Activated CD4-positive, alpha-beta memory T cell treated with anti-CD3 and anti-CD28 coated beads, Interleukin-2, amount 10 ng/mL, durations not matched to agents 7 days and 5 days (primary cell): ENCODE measurements around the gene TTC21A. TPM values are rescaled to one million over a fixed set of nuclear protein-coding genes. Genes with fewer than 3 reads are reported as not detected.

Source experiments
- CTCF ChIA-PET: fragments of 350-600 bp; sonication (Branson Sonifier 250); formaldehyde crosslinking; loops from one replicate; lab custom pipeline; 2021; ENCODE audit warnings: antibody characterized with exemption, inconsistent platforms; lab: Charles Lee
- POLR2A ChIA-PET: fragments of 350-600 bp; sonication (Branson Sonifier 250); formaldehyde crosslinking; loops from one replicate; lab custom pipeline; 2021; ENCODE audit warnings: antibody characterized with exemption; lab: Charles Lee
- DNase-seq: peaks from one replicate; pipeline ENCODE4 v3.0.0-alpha.2; 2020
- H3K27ac Mint-ChIP-seq: one replicate; pipeline ENCODE4 v1.8.0; 2021; ENCODE audit warnings: mild to moderate bottlenecking, mixed read lengths
- H3K27me3 Mint-ChIP-seq: one replicate; pipeline ENCODE4 v1.8.0; 2021; ENCODE audit warnings: mixed read lengths
- H3K36me3 Mint-ChIP-seq: one replicate; pipeline ENCODE4 v1.8.0; 2021; ENCODE audit warnings: low read depth, mixed read lengths
- H3K4me1 Mint-ChIP-seq: one replicate; pipeline ENCODE4 v1.8.0; 2021; ENCODE audit warnings: mixed read lengths
- H3K4me3 Mint-ChIP-seq: one replicate; pipeline ENCODE4 v1.8.0; 2021; ENCODE audit warnings: mild to moderate bottlenecking, mixed read lengths
- H3K9me3 Mint-ChIP-seq: one replicate; pipeline ENCODE4 v1.8.0; 2021; ENCODE audit warnings: mixed read lengths
- total RNA-seq, 2 experiments: library from RNA; stranded (reverse); gene quantifications; one replicate each; pipeline ENCODE4 v1.2.3, GENCODE V29; 2021

TTC21A gene
- total RNA-seq, 2 experiments from 2014 or later, result 11.2 to 12.1 TPM

DNA sequence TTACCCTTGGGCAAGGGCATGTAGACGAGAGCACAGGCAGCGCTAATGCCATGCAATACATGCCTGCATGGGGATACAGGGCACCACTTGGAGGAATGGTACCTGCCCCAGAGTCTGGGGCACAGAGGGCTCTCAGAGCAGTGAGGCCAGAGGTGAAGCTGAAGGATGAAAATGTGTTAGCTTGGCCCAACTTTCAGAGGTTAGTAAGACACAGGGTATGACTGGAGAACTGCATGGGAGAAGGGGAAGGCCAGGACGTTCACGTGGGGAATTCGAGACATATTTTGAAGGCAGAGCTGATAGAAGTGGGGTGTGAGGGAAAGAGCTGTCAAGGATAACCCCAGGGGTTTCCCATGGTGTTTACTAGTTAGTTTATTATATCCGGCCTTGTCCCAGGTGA, 26.3 kb downstream of the TTC21A start:
- peaks cover 6% of the 10 kb centered on the region for H3K4me1 Mint-ChIP-seq
- H3K36me3 Mint-ChIP-seq, result peaks cover 7% of the 10 kb centered on the region
- ChIA-PET POLR2A (interaction anchor here (0.7 to 1.9 kb wide), 4 partner anchors 10 to 28 kb away, joined by 4 to 5 read pairs (median 4); no protein-coding TSS in a partner anchor), CTCF (interaction anchor here (1.1 kb wide), 1 partner anchor 18 kb away, joined by 4 read pairs; no protein-coding TSS in a partner anchor)
- H3K27me3 Mint-ChIP-seq, result no peaks in the 10 kb centered on the region
- no peak overlapping the region for H3K27ac Mint-ChIP-seq
- no peak overlapping the region for H3K4me3 Mint-ChIP-seq
- H3K9me3 Mint-ChIP-seq, result no peaks in the 10 kb centered on the region
- no peak for DNase-seq

DNA sequence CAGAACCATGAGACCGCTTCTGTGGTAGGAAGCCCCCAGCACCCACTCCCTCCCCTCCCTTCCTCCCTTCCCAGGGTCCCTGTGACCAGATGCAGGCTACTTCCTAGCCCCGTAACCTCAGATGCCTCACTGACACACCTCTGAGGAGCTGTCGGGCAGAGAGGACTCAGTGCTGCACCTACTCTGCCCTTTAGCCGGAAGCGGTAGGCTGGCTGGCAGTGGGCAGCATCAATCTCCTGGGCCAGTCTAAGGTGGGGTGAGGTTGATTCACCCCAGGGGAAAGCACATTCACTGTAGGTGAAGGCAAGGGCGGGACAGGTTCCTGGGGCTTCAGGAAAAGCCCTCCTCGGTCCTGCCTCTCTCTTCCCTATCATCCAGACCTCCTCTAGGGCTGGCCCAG, 26.8 kb downstream of the TTC21A start:
- Mint-ChIP-seq H3K4me3 (no peak overlapping the region), H3K4me1 (peaks cover 8% of the 10 kb centered on the region), H3K9me3 (no peaks in the 10 kb centered on the region), H3K36me3 (peaks cover 7% of the 10 kb centered on the region), H3K27ac (no peak overlapping the region), H3K27me3 (no peaks in the 10 kb centered on the region)
- CTCF ChIA-PET, result interaction anchor here (1.1 kb wide), 1 partner anchor 17 kb away, joined by 4 read pairs; no protein-coding TSS in a partner anchor
- POLR2A ChIA-PET, result interaction anchor here (0.7 to 1.9 kb wide), 4 partner anchors 9 to 28 kb away, joined by 4 to 5 read pairs (median 4); no protein-coding TSS in a partner anchor
- no peak for DNase-seq

DNA sequence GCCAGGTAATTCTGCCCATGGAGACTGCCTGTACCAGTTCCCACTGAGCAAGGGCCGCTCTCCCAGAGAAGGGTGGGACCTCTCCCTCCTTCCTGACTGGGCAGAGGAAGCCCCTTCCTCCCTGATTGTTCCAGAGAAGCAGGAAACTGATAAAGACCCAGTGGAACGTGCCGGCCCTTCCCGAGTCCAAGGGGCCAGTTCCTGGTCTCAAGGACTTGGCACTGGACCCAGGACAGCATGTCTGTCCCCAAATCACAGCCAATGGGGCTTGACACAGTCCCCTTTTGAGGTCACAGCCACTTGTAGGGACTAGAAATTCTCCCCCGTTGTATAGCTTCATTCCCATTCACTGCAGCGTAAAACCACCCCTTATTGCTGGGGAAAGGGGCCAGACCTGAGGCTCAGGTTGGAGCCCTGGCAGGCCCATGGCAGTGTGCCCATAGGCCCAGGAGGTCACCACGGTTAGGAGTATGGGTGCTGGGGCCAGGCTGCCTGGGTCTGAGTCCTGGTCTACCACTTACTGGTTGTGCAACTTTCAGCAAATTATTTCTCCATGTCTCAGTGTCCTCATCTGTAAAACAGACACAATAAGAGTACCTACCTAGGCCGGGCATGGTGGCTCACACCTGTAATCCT, 27.8 kb downstream of the TTC21A start:
- ChIA-PET CTCF (no interaction called here), POLR2A (interaction anchor here (1.8 kb wide), 1 partner anchor 12 kb away, joined by 8 read pairs; no protein-coding TSS in a partner anchor)
- H3K4me1 Mint-ChIP-seq, result peaks cover 8% of the 10 kb centered on the region
- H3K27me3 Mint-ChIP-seq, result no peaks in the 10 kb centered on the region
- no peak overlapping the region for H3K4me3 Mint-ChIP-seq
- no peak for DNase-seq
- H3K27ac Mint-ChIP-seq, result no peak overlapping the region
- no peaks in the 10 kb centered on the region for H3K9me3 Mint-ChIP-seq
- peaks cover 9% of the 10 kb centered on the region for H3K36me3 Mint-ChIP-seq

DNA sequence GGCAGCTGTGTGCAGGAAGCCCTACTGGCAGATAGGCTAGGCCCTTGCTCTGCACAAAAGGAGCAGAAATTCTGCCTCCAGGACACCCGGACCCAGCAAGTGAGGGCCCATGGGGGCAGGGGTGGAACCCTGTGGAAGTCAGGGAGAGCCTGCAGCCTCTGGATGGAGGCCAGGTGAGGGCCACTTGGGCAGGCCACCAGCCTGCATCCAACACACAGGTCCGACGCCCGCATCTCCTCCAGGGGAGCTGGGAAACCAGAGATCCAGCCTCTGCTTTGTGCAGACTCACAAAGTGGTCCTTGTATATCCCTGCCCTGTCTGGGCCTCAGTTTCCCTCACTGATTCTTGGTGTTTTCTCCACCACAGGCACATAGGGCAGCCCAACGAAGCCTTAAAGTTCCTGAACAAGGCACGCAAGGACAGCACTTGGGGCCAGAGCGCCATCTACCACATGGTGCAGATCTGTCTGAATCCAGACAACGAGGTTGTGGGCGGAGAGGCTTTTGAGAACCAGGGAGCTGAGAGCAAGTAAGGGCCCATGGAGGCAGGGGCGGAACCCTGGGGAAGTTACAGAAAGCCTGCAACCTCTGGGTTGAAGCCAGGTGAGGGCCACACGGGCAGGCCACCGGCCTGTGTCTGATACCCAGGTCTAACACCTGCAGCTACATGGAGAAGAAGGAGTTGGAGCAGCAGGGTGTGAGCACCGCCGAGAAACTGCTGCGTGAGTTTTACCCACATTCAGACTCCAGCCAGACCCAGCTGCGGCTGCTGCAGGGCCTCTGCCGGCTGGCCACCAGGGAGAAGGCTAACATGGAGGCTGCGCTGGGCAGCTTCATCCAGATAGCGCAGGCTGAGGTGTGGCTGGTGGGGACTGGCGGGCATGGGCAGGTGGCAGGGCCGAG, 29.3 kb downstream of the TTC21A start:
- Mint-ChIP-seq H3K9me3 (no peaks in the 10 kb centered on the region), H3K4me3 (no peak overlapping the region), H3K4me1 (peaks cover 19% of the 10 kb centered on the region), H3K27me3 (no peaks in the 10 kb centered on the region), H3K27ac (no peak overlapping the region), H3K36me3 (peaks cover 22% of the 10 kb centered on the region)
- ChIA-PET POLR2A (interaction anchor here (0.6 to 1.8 kb wide), 3 partner anchors 10 to 21 kb away, joined by 3 to 8 read pairs (median 4); no protein-coding TSS in a partner anchor), CTCF (no interaction called here)
- DNase-seq, result no peak

DNA sequence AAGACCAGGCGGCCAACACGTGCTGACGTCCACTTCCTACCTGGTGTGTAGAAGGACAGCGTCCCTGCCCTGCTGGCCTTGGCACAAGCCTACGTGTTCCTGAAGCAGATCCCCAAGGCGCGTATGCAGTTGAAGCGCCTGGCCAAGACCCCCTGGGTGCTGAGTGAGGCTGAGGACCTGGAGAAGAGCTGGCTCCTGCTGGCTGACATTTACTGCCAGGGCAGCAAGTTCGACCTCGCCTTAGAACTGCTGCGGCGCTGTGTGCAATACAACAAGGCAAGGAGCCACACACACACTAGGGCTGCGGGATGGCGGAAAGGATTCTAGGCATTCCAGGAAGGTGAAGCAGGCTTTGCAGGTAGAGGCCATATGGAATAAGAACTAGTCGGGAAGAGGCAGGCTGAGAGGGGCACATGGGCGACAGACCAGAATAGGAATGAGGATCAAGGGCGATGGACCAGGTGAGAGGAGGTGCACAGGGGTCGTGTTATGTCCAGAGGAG, 30.0 kb downstream of the TTC21A start:
- POLR2A ChIA-PET, result interaction anchor here (0.9 to 1.2 kb wide), 2 partner anchors 9 to 142 kb away, joined by 3 read pairs; partner anchors contain the start of gene CX3CR1

DNA sequence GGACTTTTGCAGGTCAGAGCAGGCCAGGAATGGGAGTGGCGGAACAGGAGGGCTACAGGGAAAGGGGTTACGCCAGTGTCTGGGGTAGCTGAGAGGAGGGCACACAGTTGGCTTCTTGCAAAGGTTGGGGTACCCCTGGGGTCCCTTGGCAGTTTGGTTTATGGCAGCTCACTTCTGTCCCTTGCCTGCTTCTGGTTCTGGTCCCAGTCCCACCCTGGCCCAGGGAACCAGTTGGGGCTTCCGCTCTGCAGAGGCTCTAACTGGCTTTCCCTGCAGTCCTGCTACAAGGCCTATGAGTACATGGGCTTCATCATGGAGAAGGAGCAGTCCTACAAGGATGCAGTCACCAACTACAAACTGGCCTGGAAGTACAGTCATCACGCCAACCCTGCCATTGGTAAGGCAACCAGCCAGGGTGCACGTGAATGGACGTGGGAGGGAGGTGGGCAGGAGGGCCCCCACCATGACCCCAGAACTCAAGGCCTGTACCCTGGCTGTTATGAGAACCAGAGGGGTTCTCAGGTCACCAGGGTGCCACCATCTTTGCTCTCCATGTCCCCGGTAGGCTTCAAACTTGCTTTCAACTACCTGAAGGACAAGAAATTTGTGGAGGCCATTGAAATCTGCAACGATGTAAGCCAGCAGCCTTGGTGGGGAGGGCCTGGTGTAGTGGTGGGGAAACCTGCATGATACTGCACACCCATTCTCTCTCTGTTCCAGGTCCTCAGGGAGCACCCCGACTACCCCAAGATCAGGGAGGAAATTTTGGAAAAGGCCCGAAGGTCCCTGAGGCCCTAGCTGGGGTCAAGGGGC, 30.7 kb downstream of the TTC21A start:
- POLR2A ChIA-PET, result interaction anchor here (0.9 to 1.2 kb wide), 2 partner anchors 9 to 141 kb away, joined by 3 read pairs; partner anchors contain the start of gene CX3CR1
- no peak overlapping the region for H3K27ac Mint-ChIP-seq
- H3K27me3 Mint-ChIP-seq, result no peaks in the 10 kb centered on the region

More for the DNA sequence above, 30.0 kb downstream of the TTC21A start:
- no peak for DNase-seq
- Mint-ChIP-seq H3K27me3 (no peaks in the 10 kb centered on the region), H3K36me3 (peaks cover 29% of the 10 kb centered on the region), H3K27ac (no peak overlapping the region), H3K4me1 (peaks cover 20% of the 10 kb centered on the region), H3K9me3 (no peaks in the 10 kb centered on the region), H3K4me3 (no peak overlapping the region)
- CTCF ChIA-PET, result no interaction called here

DNA sequence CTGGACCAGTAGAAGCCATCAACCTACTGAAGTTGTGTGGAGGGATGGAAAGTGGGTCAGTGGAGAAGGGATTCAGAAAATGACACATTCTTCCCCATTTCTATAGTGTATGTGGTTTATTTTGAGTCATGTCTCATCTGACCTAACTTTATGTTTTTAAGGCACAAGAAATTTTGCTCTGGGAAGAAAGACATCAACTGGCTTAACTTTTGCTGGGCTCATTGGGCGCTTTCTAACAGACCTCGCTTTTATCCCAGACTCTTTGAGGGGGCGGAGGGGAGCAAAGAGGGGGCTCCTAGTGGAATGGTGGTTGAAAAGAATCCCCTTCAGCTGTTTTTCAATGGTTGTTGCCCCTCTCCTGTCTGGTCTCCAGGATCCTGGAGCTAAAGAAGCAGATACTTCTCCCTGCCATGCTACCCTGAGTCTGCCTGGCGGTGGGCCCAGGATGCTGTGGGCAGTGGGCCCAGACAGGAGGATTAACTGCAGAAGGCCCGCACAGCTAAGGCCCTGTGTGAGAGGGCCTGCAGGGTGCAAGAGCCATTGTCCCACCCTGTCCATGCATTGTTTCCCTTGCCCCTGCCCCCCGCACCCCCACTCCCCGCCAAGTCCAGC, 31.4 kb downstream of the TTC21A start:
- CTCF ChIA-PET, result no interaction called here
- POLR2A ChIA-PET, result no interaction called here
- peaks cover 23% of the 10 kb centered on the region for H3K4me1 Mint-ChIP-seq
- no peak for DNase-seq
- H3K27ac Mint-ChIP-seq, result no peak overlapping the region
- H3K9me3 Mint-ChIP-seq, result no peaks in the 10 kb centered on the region
- H3K36me3 Mint-ChIP-seq, result peaks cover 44% of the 10 kb centered on the region
- H3K27me3 Mint-ChIP-seq, result no peaks in the 10 kb centered on the region
- H3K4me3 Mint-ChIP-seq, result no peak overlapping the region

More for the DNA sequence above, 30.7 kb downstream of the TTC21A start:
- CTCF ChIA-PET, result no interaction called here
- Mint-ChIP-seq H3K4me3 (no peak overlapping the region), H3K4me1 (peaks cover 23% of the 10 kb centered on the region), H3K9me3 (no peaks in the 10 kb centered on the region), H3K36me3 (peaks cover 36% of the 10 kb centered on the region)
- DNase-seq, result no peak

DNA sequence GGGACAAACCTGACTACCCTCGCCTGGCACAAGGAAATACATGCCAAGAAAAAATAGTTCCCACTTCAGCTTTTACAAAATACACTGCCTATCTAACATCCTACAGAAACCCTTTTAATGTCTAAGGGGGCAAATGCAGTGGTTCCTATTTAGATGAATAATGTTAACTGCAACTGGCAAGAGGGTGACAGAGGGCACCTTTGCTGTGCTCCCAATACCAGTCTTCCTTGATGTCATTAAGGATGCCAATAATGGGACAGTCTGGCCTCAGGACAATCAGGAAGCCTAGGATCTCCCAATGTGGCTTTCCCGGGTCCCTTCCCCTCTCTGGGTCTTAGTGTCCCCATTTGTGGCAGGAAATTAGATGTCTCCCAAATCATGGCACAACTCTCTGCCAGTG, 32.0 kb downstream of the TTC21A start:
- H3K36me3 Mint-ChIP-seq, result peaks cover 49% of the 10 kb centered on the region
- H3K27me3 Mint-ChIP-seq, result no peaks in the 10 kb centered on the region
- H3K9me3 Mint-ChIP-seq, result no peaks in the 10 kb centered on the region
- ChIA-PET POLR2A (no interaction called here), CTCF (no interaction called here)
- H3K4me1 Mint-ChIP-seq, result peaks cover 24% of the 10 kb centered on the region
- H3K4me3 Mint-ChIP-seq, result no peak overlapping the region
- H3K27ac Mint-ChIP-seq, result no peak overlapping the region
- DNase-seq, result no peak

DNA sequence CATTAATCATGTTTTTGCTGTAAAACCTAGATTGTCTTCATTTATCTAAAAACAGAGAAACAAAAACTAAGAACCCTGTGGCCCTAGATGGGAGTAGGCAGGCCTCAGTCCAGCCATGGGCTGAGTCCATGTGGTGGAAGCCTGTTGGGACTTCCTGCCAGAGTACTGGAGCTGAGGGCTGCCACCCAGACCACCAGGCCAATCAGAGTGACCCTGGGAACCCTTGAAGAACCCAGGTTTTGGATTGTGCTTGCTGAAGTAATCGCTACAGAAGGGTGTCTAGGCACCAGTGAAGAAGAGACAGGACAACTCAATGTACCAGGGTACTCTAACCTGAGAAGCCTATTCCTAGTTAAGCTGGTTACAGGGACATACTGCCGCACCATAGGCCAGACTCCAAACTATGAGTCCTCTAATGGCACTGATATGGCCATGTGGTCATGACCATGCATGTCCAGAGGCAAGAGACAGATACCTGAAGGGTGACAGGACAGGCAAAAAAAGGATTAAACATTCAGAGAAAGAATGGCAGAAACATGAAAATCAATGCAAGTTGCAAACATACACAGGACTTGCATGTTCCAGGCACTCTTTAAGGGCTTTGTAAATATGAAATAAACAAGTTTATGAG, 33.0 kb downstream of the TTC21A start:
- no peaks in the 10 kb centered on the region for H3K27me3 Mint-ChIP-seq
- peak overlapping the region; percentile 26 for H3K27ac Mint-ChIP-seq
- H3K4me3 Mint-ChIP-seq, result no peak overlapping the region
- CTCF ChIA-PET, result no interaction called here
- H3K36me3 Mint-ChIP-seq, result peaks cover 58% of the 10 kb centered on the region
- POLR2A ChIA-PET, result interaction anchor here (1.9 kb wide), 2 partner anchors 13 to 32 kb away, joined by 5 to 7 read pairs; partner anchors contain the start of genes GORASP1 and TTC21A
- peaks cover 28% of the 10 kb centered on the region for H3K4me1 Mint-ChIP-seq
- no peaks in the 10 kb centered on the region for H3K9me3 Mint-ChIP-seq
- no peak for DNase-seq

DNA sequence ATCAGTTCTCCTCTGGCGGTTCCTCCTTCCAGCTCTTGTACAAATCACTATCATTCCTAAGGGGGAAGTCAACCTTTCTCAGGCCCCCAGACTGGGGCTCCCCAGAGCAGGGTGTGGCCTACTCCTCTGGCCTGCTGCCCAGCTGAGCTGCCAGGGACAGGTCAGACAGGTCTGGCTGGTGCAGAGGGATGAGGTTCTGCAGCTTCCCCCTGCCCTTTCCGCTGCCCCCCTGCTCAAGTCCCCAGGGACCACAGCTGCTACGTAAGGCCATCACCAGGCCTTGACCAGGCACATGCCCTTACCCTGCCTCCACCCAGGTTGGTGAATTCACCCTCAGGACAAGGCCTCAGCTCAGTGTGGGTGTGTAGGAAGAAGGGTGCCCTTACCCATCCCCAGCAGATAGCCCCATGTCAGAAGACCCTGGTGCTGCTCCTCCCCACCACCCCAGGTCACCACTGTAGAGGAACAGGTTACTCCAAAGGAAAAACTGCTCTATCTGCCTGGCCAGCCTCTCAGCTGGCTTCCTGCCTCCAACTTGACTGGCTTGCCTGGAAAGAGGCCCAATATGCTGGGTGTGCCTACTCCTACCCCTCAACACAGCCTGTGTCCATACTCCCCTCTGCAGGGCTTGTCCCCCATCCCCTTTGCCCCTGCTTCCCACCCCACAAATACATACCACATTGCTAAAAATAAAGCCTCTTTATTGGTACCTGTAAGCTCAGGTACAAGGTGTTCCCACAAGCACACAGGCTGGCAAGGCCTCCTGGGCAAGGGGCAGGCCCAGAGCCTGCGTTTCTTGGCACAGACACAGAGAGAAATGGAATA, 33.9 kb downstream of the TTC21A start:
- POLR2A ChIA-PET, result interaction anchor here (1.4 to 2.4 kb wide), 4 partner anchors 10 to 33 kb away, joined by 4 to 9 read pairs (median 6); partner anchors contain the start of genes GORASP1 and TTC21A
- CTCF ChIA-PET, result no interaction called here
- Mint-ChIP-seq H3K9me3 (no peaks in the 10 kb centered on the region), H3K27ac (no peak overlapping the region), H3K36me3 (peaks cover 66% of the 10 kb centered on the region), H3K27me3 (no peaks in the 10 kb centered on the region), H3K4me3 (no peak overlapping the region), H3K4me1 (peaks cover 36% of the 10 kb centered on the region)
- peak; percentile 0 for DNase-seq

DNA sequence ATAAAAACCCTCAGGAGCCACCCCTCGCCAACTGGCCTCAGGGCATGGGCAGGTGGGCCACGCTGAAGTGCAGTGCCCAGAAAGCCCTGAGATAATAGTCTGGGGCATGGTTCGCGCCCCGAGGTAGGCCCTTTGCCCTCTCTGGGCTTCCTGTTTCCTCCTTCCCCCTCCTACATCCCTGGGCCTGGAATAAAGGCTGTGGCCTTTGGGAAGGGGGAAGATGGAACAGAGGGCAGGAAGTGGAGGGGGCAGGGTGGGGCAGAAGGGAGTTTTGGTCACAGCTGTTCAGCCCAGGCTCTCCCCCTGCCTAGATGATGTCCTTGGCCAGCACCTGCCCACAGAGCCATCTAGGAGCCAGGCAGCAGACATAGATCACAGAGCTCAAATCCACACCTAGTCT, 34.6 kb downstream of the TTC21A start:
- Mint-ChIP-seq H3K36me3 (peaks cover 69% of the 10 kb centered on the region), H3K4me3 (no peak overlapping the region), H3K9me3 (no peaks in the 10 kb centered on the region), H3K4me1 (peaks cover 42% of the 10 kb centered on the region), H3K27me3 (no peaks in the 10 kb centered on the region), H3K27ac (no peak overlapping the region)
- no peak for DNase-seq
- ChIA-PET POLR2A (interaction anchor here (1.4 to 2.4 kb wide), 4 partner anchors 9 to 34 kb away, joined by 4 to 9 read pairs (median 6); partner anchors contain the start of genes GORASP1 and TTC21A), CTCF (no interaction called here)
